SU-DHL-6 (cell line): Measurements from ENCODE around the gene HMGB4.

Experiments
- H2AFZ ChIP-seq: fragments of 200-600 bp; sonication (generic); 2 replicates; pipeline ENCODE4 v1.6.1; 2014; ENCODE audit warnings: low read depth, mild to moderate bottlenecking, moderate library complexity, mixed read lengths, antibody characterized with exemption, low read length; ENCODE audit not compliant: severe bottlenecking
- H3F3A ChIP-seq: fragments of 200-600 bp; shearing (Covaris generic); 2 replicates; pipeline ENCODE4 v1.6.0; 2016; ENCODE audit warnings: antibody characterized with exemption, mild to moderate bottlenecking; ENCODE audit not compliant: insufficient read depth
- H3K27ac ChIP-seq: fragments of 200-600 bp; sonication (generic); 2 replicates; pipeline ENCODE4 v1.5.1; 2016; ENCODE audit warnings: low read depth, mild to moderate bottlenecking, low read length, moderate library complexity, mixed read lengths
- H3K27me3 ChIP-seq: fragments of 200-600 bp; sonication (generic), shearing (Covaris generic); 2 replicates; pipeline ENCODE4 v1.6.0; 2014; ENCODE audit warnings: mild to moderate bottlenecking, low read length
- H3K36me3 ChIP-seq: fragments of 200-600 bp; sonication (generic); 2 replicates; pipeline ENCODE4 v1.6.1; 2014; ENCODE audit warnings: mild to moderate bottlenecking, low read length, mixed read lengths
- H3K4me2 ChIP-seq: fragments of 300-600, 200-600 bp; shearing (Covaris generic), sonication (generic); 2 replicates; pipeline ENCODE4 v1.6.0; 2014; ENCODE audit warnings: low read length, low read depth, mild to moderate bottlenecking; ENCODE audit not compliant: poor library complexity, severe bottlenecking
- H3K4me3 ChIP-seq: fragments of 200-600 bp; sonication (generic); 2 replicates; pipeline ENCODE4 v1.5.1; 2014; ENCODE audit warnings: antibody characterized with exemption, low read length, mild to moderate bottlenecking, mixed read lengths; ENCODE audit not compliant: insufficient read depth, poor library complexity, severe bottlenecking
- H3K79me2 ChIP-seq: fragments of 200-600 bp; sonication (generic); 2 replicates; pipeline ENCODE4 v1.6.1; 2014; ENCODE audit warnings: mild to moderate bottlenecking, low read length, moderate library complexity; ENCODE audit not compliant: insufficient read depth
- H3K9ac ChIP-seq: fragments of 200-600 bp; sonication (generic); 2 replicates; pipeline ENCODE4 v1.7.0; 2014; ENCODE audit warnings: mild to moderate bottlenecking, low read length
- H3K9me2 ChIP-seq: fragments of 200-600 bp; sonication (generic); replicated peaks from 2 replicates; pipeline ENCODE4 v1.6.1; 2014; ENCODE audit warnings: low read length; ENCODE audit not compliant: insufficient read depth
- H3K9me3 ChIP-seq: fragments of 200-600 bp; sonication (generic); 2 replicates; pipeline ENCODE4 v1.6.1; 2014; ENCODE audit warnings: low read length, mixed read lengths; ENCODE audit not compliant: insufficient read depth
- H4K20me1 ChIP-seq: fragments of 200-600 bp; sonication (generic); 2 replicates; pipeline ENCODE4 v1.6.1; 2014; ENCODE audit warnings: low read depth, mild to moderate bottlenecking, antibody characterized with exemption, low read length, moderate library complexity, mixed read lengths
- CTCF ChIP-seq: fragments of 200-600 bp; sonication (generic); IDR thresholded peaks from one replicate; pipeline ENCODE4 v1.5.1; 2017; ENCODE audit warnings: antibody characterized with exemption, mild to moderate bottlenecking, low read length, moderate library complexity; ENCODE audit not compliant: insufficient read depth, poor library complexity, severe bottlenecking
- EZH2phosphoT487 ChIP-seq: fragments of 200-600 bp; sonication (generic), shearing (Covaris generic); conservative IDR thresholded peaks from 2 replicates; pipeline ENCODE4 v1.6.1; 2018; ENCODE audit warnings: mild to moderate bottlenecking, antibody characterized with exemption, low read length, moderate library complexity, mixed read lengths

HMGB4 gene

GRCh38 chr1:33867684-33868083 lies 3.8 kb downstream of the HMGB4 start:
- Histone ChIP-seq H3K4me2 (no peak overlapping the region), H3K27ac (no peak overlapping the region), H3K9me2 (no peaks in the 10 kb centered on the region), H3K9me3 (no peaks in the 10 kb centered on the region), H3K9ac (no peak overlapping the region), H3F3A (no peaks in the 10 kb centered on the region), H3K79me2 (no peaks in the 10 kb centered on the region), H2AFZ (no peak overlapping the region), H3K36me3 (no peaks in the 10 kb centered on the region), H3K4me3 (no peak overlapping the region), H3K27me3 (no peaks in the 10 kb centered on the region), H4K20me1 (no peaks in the 10 kb centered on the region)
- TF ChIP-seq EZH2phosphoT487 (no peak), CTCF (no peak)

DNA sequence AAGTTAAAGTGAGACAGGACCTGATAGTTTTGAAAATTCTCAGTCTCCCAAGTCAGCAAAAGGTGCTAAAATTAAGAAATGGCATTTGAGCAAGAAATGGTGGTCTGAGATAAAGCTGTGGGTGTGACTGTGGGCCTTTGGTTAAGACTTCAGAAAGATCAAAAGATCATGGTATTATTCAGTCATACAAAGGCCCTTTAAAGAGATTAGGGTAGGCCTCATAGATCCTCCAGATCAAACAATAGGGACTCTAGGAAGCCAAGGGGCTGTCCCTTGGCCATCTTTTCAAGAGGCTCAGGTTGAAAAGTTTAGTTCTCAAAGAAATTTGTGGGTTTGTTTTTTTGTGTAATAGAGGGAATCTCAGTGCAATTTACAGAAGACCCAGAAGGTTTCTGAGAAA lies 8.4 kb downstream of the HMGB4 start:
- no peaks in the 10 kb centered on the region for H3K36me3 ChIP-seq
- H3K79me2 ChIP-seq: no peaks in the 10 kb centered on the region
- H4K20me1 ChIP-seq: no peaks in the 10 kb centered on the region
- H3K4me2 ChIP-seq: no peak overlapping the region
- no peaks in the 10 kb centered on the region for H3K9me3 ChIP-seq
- H3K4me3 ChIP-seq: no peak overlapping the region
- no peak overlapping the region for H3K9ac ChIP-seq
- no peak overlapping the region for H2AFZ ChIP-seq
- H3K27ac ChIP-seq: no peak overlapping the region
- TF ChIP-seq EZH2phosphoT487 (no peak), CTCF (no peak)
- H3K9me2 ChIP-seq: no peaks in the 10 kb centered on the region
- H3F3A ChIP-seq: no peaks in the 10 kb centered on the region
- H3K27me3 ChIP-seq: no peaks in the 10 kb centered on the region

GRCh38 chr1:33872683-33873082 lies 8.8 kb downstream of the HMGB4 start:
- Histone ChIP-seq H3K9me2 (no peaks in the 10 kb centered on the region), H4K20me1 (no peaks in the 10 kb centered on the region), H3K79me2 (no peaks in the 10 kb centered on the region), H3K36me3 (no peaks in the 10 kb centered on the region), H3K9me3 (no peaks in the 10 kb centered on the region), H3K9ac (no peak overlapping the region), H3K4me2 (no peak overlapping the region), H2AFZ (no peak overlapping the region), H3F3A (no peaks in the 10 kb centered on the region), H3K4me3 (no peak overlapping the region), H3K27ac (no peak overlapping the region), H3K27me3 (no peaks in the 10 kb centered on the region)
- no peak for TF ChIP-seq CTCF
- no peak for TF ChIP-seq EZH2phosphoT487

DNA sequence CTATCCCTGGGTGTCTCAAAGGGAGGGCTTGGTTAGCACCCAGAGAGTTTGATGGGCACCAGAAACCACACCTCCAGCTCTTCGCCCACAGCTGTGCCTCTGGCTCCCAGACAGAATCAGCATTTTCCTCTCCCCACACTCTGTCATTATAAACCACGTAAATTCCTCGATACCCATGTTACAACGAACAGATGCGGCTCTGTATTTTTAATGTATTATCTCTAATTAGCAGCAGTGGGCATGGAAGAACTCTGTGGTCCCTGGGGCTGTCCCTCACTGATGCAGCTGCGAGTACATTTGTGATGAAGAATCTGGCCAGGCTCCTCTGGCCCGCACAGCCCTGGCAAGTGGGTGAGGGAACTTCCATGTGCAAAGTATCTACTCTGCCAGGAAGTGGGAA lies 10.8 kb downstream of the HMGB4 start:
- Histone ChIP-seq H3K27ac (no peak overlapping the region), H2AFZ (no peak overlapping the region), H4K20me1 (no peaks in the 10 kb centered on the region), H3K4me3 (no peak overlapping the region), H3F3A (no peaks in the 10 kb centered on the region), H3K9ac (no peak overlapping the region), H3K27me3 (no peaks in the 10 kb centered on the region), H3K79me2 (no peaks in the 10 kb centered on the region), H3K4me2 (no peak overlapping the region), H3K36me3 (no peaks in the 10 kb centered on the region), H3K9me3 (no peaks in the 10 kb centered on the region), H3K9me2 (no peaks in the 10 kb centered on the region)
- no peak for TF ChIP-seq EZH2phosphoT487
- no peak for TF ChIP-seq CTCF
